Smooth muscle cell of the coronary artery (primary cell): Measurements from ENCODE around the gene SLC2A11. TPM values are rescaled to one million over a fixed set of nuclear protein-coding genes. Genes with fewer than 3 reads are reported as not detected.

Source experiments
- total RNA-seq: library from RNA; depleted of rRNA; stranded (reverse); fragments of >200 nt; gene quantifications from 2 replicates; pipeline ENCODE4 v1.2.3, GENCODE V29; 2014; ENCODE audit warnings: low replicate concordance

Gene SLC2A11
- total RNA-seq, result 7.5 and 8.9 TPM in 2 replicates

GRCh38 chr22:23857606-23858483 is at the start of gene SLC2A11:
Gene SLC2A11, plus strand, starts transcription at chr22:23857875. Its CDS starts 125 bp downstream, at chr22:23858000.

GRCh38 chr22:23838681-23839468 is 18.8 kb upstream of the SLC2A11 start, which contains the start of gene DERL3:
Gene DERL3, minus strand, starts transcription at chr22:23839006. Its CDS starts 19 bp downstream, at chr22:23838987.

GRCh38 chr22:23893945-23894709 is 36.5 kb downstream of the SLC2A11 start, which contains the start of gene MIF:
Gene MIF, plus strand, starts transcription at chr22:23894383. Its CDS starts 92 bp downstream, at chr22:23894475.

Other genes with a start within 250 kb of the SLC2A11 start
- gene DRICH1, start 225.6 kb upstream of the SLC2A11 start, total RNA-seq, result 2.2 TPM in 1 of 2 replicates, not detected in the other
- gene RGL4, start 166.9 kb upstream of the SLC2A11 start, total RNA-seq, result not detected in 2 replicates
- 1.4 and 3.5 TPM in 2 replicates for gene ZNF70, start 106.8 kb upstream of the SLC2A11 start, total RNA-seq
- not detected in 2 replicates for gene VPREB3, start 103.5 kb upstream of the SLC2A11 start, total RNA-seq
- gene C22orf15, start 94.9 kb upstream of the SLC2A11 start, total RNA-seq, result 0.38 and 1.8 TPM in 2 replicates
- gene CHCHD10, start 89.9 kb upstream of the SLC2A11 start, total RNA-seq, result 3.4 and 6.5 TPM in 2 replicates
- gene MMP11, start 85.0 kb upstream of the SLC2A11 start, total RNA-seq, result 11.0 and 18.5 TPM in 2 replicates
- 18.0 and 21.5 TPM in 2 replicates for gene SMARCB1, start 70.9 kb upstream of the SLC2A11 start, total RNA-seq
- 0.23 TPM in 1 of 2 replicates, not detected in the other for gene DERL3, start 18.9 kb upstream of the SLC2A11 start, total RNA-seq
- gene MIF, start 36.5 kb downstream of the SLC2A11 start, total RNA-seq, result 300 and 504 TPM in 2 replicates
- 5.1 and 9.5 TPM in 2 replicates for gene GSTT2B, start 103.3 kb downstream of the SLC2A11 start, total RNA-seq
- gene DDTL, start 109.0 kb downstream of the SLC2A11 start, total RNA-seq, result 2.2 and 11.0 TPM in 2 replicates
- gene DDT, start 116.6 kb downstream of the SLC2A11 start, total RNA-seq, result 57.3 and 162 TPM in 2 replicates
- gene GSTT2, start 122.3 kb downstream of the SLC2A11 start, total RNA-seq, result 0.23 TPM in 1 of 2 replicates, not detected in the other
- gene GSTT4, start 147.6 kb downstream of the SLC2A11 start, total RNA-seq, result not detected in 2 replicates
- 35.5 and 61.0 TPM in 2 replicates for gene CABIN1, start 153.4 kb downstream of the SLC2A11 start, total RNA-seq